Peyer's patch (tissue), 4 donors: Measurements from ENCODE around the gene POLA1. TPM values are rescaled to one million over a fixed set of nuclear protein-coding genes. Genes with fewer than 3 reads are reported as not detected.

ENCODE experiments used
- DNase-seq, 3 donors: peaks; one replicate each; pipeline ENCODE4 v3.0.0-alpha.2; 2017 to 2019
- H3K27ac ChIP-seq, 4 donors: fragments of 200-600 bp; sonication (generic); one replicate each; pipeline ENCODE4 v1.5.1; 2016 to 2019
- H3K27me3 ChIP-seq, 2 donors: fragments of 200-600 bp; sonication (generic); one replicate each; pipeline ENCODE4 v1.5.1; 2019
- H3K36me3 ChIP-seq, 3 donors: fragments of 200-600 bp; sonication (generic); one replicate each; pipeline ENCODE4 v1.5.1; 2016 to 2019
- H3K4me1 ChIP-seq, 4 donors: fragments of 200-600 bp; sonication (generic); one replicate each; pipeline ENCODE4 v1.5.1; 2016 to 2019
- H3K4me3 ChIP-seq, 4 donors: fragments of 200-600 bp; sonication (generic); 1 replicate in 3 of 4; 2 replicates in 1 of 4; pipeline ENCODE4 v1.5.1; 2016 to 2019; ENCODE audit warnings: mild to moderate bottlenecking in 1 of 4
- H3K9me3 ChIP-seq, 4 donors: fragments of 200-600 bp; sonication (generic); one replicate each; pipeline ENCODE4 v1.5.1; 2016 to 2019; ENCODE audit warnings: mild to moderate bottlenecking in 1 of 4
- CTCF ChIP-seq, 6 experiments: fragments of 450-650 bp in 4 of 6; fragments of 200-600 bp in 2 of 6; sonication (generic) in 1 of 6; IDR thresholded peaks; one replicate each; pipeline ENCODE4 v1.5.1; 2017 to 2019; ENCODE audit warnings: antibody characterized with exemption in 6 of 6, mild to moderate bottlenecking in 3 of 6, moderate library complexity in 1 of 6
- POLR2A ChIP-seq, 2 donors: fragments of 450-650 bp; IDR thresholded peaks; one replicate each; pipeline ENCODE4 v1.5.1; 2017; ENCODE audit warnings: antibody characterized with exemption in 2 of 2, mild to moderate bottlenecking in 2 of 2, moderate library complexity in 2 of 2
- total RNA-seq, 4 donors: library from RNA; depleted of rRNA; stranded (reverse); fragments of >200 nt; gene quantifications; one replicate each; pipeline ENCODE4 v1.1.0, GENCODE V29; 2016

Gene POLA1
- total RNA-seq: 10 to 100 TPM in 2 of 4 donors, 1 to 10 TPM in 2; 5.3 to 51.2 (median 9.5) TPM

- Histone ChIP-seq H3K4me1 (no peaks in the 10 kb centered on the region), H3K27ac (peak within 1 kb of the TSS; percentile 66 to 83 (median 70)), H3K36me3 (no peaks in the 10 kb centered on the region), H3K9me3 (no peaks in the 10 kb centered on the region), H3K27me3 (no peaks in the 10 kb centered on the region), H3K4me3 (peak within 1 kb of the TSS; percentile 61 to 76 (median 70))
- DNase-seq: peak; percentile 62 to 90 (median 87)
- TF ChIP-seq CTCF (IDR thresholded peaks at IDR 0.05) (peak in 1 of 6 experiments; percentile 15), POLR2A (IDR thresholded peaks at IDR 0.05) (no peak)
These were observed at the start of gene POLA1 for GRCh38 chrX:24693453-24694202. Gene POLA1 (plus strand): TSS chrX:24693918. CDS start chrX:24693962, 44 bp downstream.

GRCh38 chrX:24646006-24646405, 47.7 kb upstream of the POLA1 start:
- Histone ChIP-seq H3K4me1 (no peaks in the 10 kb centered on the region), H3K27ac (no peak overlapping the region), H3K27me3 (no peaks in the 10 kb centered on the region), H3K9me3 (no peaks in the 10 kb centered on the region), H3K4me3 (peak overlapping the region in 1 of 4 donors; percentile 33), H3K36me3 (no peaks in the 10 kb centered on the region)
- no peak for TF ChIP-seq POLR2A (IDR thresholded peaks at IDR 0.05)
- no peak for TF ChIP-seq CTCF (IDR thresholded peaks at IDR 0.05)
- no peak for DNase-seq

- no peak for TF ChIP-seq CTCF (IDR thresholded peaks at IDR 0.05)
- no peak for TF ChIP-seq POLR2A (IDR thresholded peaks at IDR 0.05)
- H3K27ac ChIP-seq: no peak overlapping the region
- H3K27me3 ChIP-seq: no peaks in the 10 kb centered on the region
- no peaks in the 10 kb centered on the region for H3K4me1 ChIP-seq
- peak overlapping the region in 2 of 4 donors; percentile 11 to 33 for H3K4me3 ChIP-seq
- no peaks in the 10 kb centered on the region for H3K36me3 ChIP-seq
- no peaks in the 10 kb centered on the region for H3K9me3 ChIP-seq
- DNase-seq: no peak
These were observed 47.0 kb upstream of the POLA1 start for GRCh38 chrX:24646745-24647182.

- Histone ChIP-seq H3K27ac (no peak within 1 kb of the TSS), H3K36me3 (no peaks in the 10 kb centered on the region), H3K4me1 (no peaks in the 10 kb centered on the region), H3K9me3 (no peaks in the 10 kb centered on the region), H3K27me3 (no peaks in the 10 kb centered on the region), H3K4me3 (peak within 1 kb of the TSS in 2 of 4 donors; percentile 11 to 33)
- peak; percentile 47 to 66 (median 51) for DNase-seq
- no peak for TF ChIP-seq POLR2A (IDR thresholded peaks at IDR 0.05)
- no peak for TF ChIP-seq CTCF (IDR thresholded peaks at IDR 0.05)
These were observed 46.3 kb upstream of the POLA1 start, which contains the start of gene PCYT1B for GRCh38 chrX:24647257-24648058. Gene PCYT1B (minus strand): TSS chrX:24647347. CDS start chrX:24647105, 242 bp downstream.

- Histone ChIP-seq H3K36me3 (no peaks in the 10 kb centered on the region), H3K4me1 (no peaks in the 10 kb centered on the region), H3K9me3 (no peaks in the 10 kb centered on the region), H3K27ac (no peak overlapping the region), H3K4me3 (no peak overlapping the region), H3K27me3 (no peaks in the 10 kb centered on the region)
- no peak for DNase-seq
- TF ChIP-seq POLR2A (IDR thresholded peaks at IDR 0.05) (no peak), CTCF (IDR thresholded peaks at IDR 0.05) (no peak)
These were observed 45.2 kb upstream of the POLA1 start for GRCh38 chrX:24648495-24648894.
